SK-N-SH (cell line): ENCODE data around the gene KRT80. TPM values are rescaled to one million over a fixed set of nuclear protein-coding genes. Genes with fewer than 3 reads are reported as not detected.

ENCODE experiments used
- CTCF ChIA-PET: fragments of 300-600, 350-600 bp; formaldehyde crosslinking; extraction: SDS; loops from one replicate; lab custom pipeline; 2021; lab: Yijun Ruan, JAX
- POLR2A ChIA-PET: fragments of 350-600 bp; sonication (Branson Sonifier 250); formaldehyde crosslinking; extraction: SDS; loops from one replicate; lab custom pipeline; 2020; ENCODE audit warnings: antibody characterized with exemption, inconsistent platforms; lab: Yijun Ruan, JAX
- DNase-seq: peaks from one replicate; pipeline ENCODE4 v3.0.0; 2012
- H2AFZ ChIP-seq: fragments of 200-600 bp; sonication (generic); 2 replicates; pipeline ENCODE4 v1.8.1; 2016; ENCODE audit warnings: antibody characterized with exemption, mild to moderate bottlenecking, low read depth
- H3F3A ChIP-seq: fragments of 200-600 bp; sonication (generic); replicated peaks from 2 replicates; pipeline ENCODE3; 2016; ENCODE audit warnings: antibody characterized with exemption, mild to moderate bottlenecking; ENCODE audit not compliant: insufficient read depth
- H3K27ac ChIP-seq, 2 experiments: fragments of 200-500 bp in 1 of 2; fragments of 200-600 bp in 1 of 2; sonication (Bioruptor generic) in 1 of 2; sonication (generic), shearing (Covaris generic) in 1 of 2; 2 replicates each; pipeline versions ENCODE4 v1.5.1 to v1.6.1; 2014 to 2016; ENCODE audit warnings: low read depth in 2 of 2, inconsistent platforms in 1 of 2, low read length in 1 of 2, mild to moderate bottlenecking in 1 of 2, mixed read lengths in 1 of 2
- H3K27me3 ChIP-seq: fragments of 200-600 bp; sonication (generic), shearing (Covaris generic); 2 replicates; pipeline ENCODE4 v1.6.1; 2016; ENCODE audit warnings: mixed run types; ENCODE audit not compliant: insufficient read depth
- H3K36me3 ChIP-seq, 2 experiments: fragments of 200-500 bp in 1 of 2; fragments of 200-600 bp in 1 of 2; sonication (Bioruptor generic) in 1 of 2; sonication (generic) in 1 of 2; replicated peaks in 1 of 2; 2 replicates each; pipeline versions ENCODE3 to v1.5.1; 2014 to 2016; ENCODE audit warnings: low read length in 1 of 2, mild to moderate bottlenecking in 1 of 2; ENCODE audit not compliant: insufficient read depth in 2 of 2, control insufficient read depth in 1 of 2
- H3K4me1 ChIP-seq, 2 experiments: fragments of 200-500 bp in 1 of 2; fragments of 200-600 bp in 1 of 2; sonication (Bioruptor generic) in 1 of 2; sonication (generic), shearing (Covaris generic) in 1 of 2; 2 replicates each; pipeline versions ENCODE4 v1.5.1 to v1.6.1; 2014 to 2016; ENCODE audit warnings: low read depth in 1 of 2, low read length in 1 of 2, mixed run types in 1 of 2; ENCODE audit not compliant: insufficient read depth in 2 of 2, control insufficient read depth in 1 of 2
- H3K4me2 ChIP-seq: fragments of 200-600 bp; sonication (generic), shearing (Covaris generic); 2 replicates; pipeline ENCODE4 v1.6.1; 2017; ENCODE audit warnings: mixed run types
- H3K4me3 ChIP-seq, 2 experiments: fragments of 200-500 bp in 1 of 2; fragments of 200-600 bp in 1 of 2; sonication (Bioruptor generic) in 1 of 2; sonication (generic), shearing (Covaris generic) in 1 of 2; 2 replicates each; pipeline versions ENCODE4 v1.5.1 to v1.8.1; 2014 to 2016; ENCODE audit warnings: low read depth in 2 of 2, inconsistent platforms in 1 of 2, low read length in 1 of 2, mild to moderate bottlenecking in 1 of 2, mixed read lengths in 1 of 2, moderate library complexity in 1 of 2
- H3K79me2 ChIP-seq: fragments of 200-600 bp; sonication (generic); 2 replicates; pipeline ENCODE4 v1.8.1; 2017; ENCODE audit warnings: mild to moderate bottlenecking; ENCODE audit not compliant: insufficient read depth
- H3K9ac ChIP-seq: fragments of 200-600 bp; sonication (generic); 2 replicates; pipeline ENCODE4 v1.6.1; 2017; ENCODE audit warnings: mixed run types
- H3K9me2 ChIP-seq: fragments of 200-600 bp; sonication (generic); 2 replicates; pipeline ENCODE4 v1.6.1; 2017; ENCODE audit warnings: mixed run types
- H3K9me3 ChIP-seq: fragments of 200-600 bp; sonication (generic); 2 replicates; pipeline ENCODE4 v1.6.1; 2017; ENCODE audit warnings: mixed run types, mild to moderate bottlenecking, moderate library complexity
- H4K20me1 ChIP-seq: fragments of 200-600 bp; sonication (generic); 2 replicates; pipeline ENCODE4 v1.6.1; 2017; ENCODE audit warnings: mild to moderate bottlenecking, mixed run types; ENCODE audit not compliant: insufficient read depth
- CHD2 ChIP-seq: fragments of 150-350 bp; IDR thresholded peaks from 2 replicates; pipeline ENCODE4 v1.6.1; 2018; ENCODE audit warnings: low read length; ENCODE audit not compliant: partially characterized antibody
- CTCF ChIP-seq: fragments of 200-600 bp; sonication (generic); IDR thresholded peaks from 2 replicates; pipeline ENCODE4 v1.6.1; 2017; ENCODE audit warnings: antibody characterized with exemption, mild to moderate bottlenecking, moderate library complexity
- ELF1 ChIP-seq: IDR thresholded peaks from 2 replicates; pipeline ENCODE4 v1.4.0; 2012
- EP300 ChIP-seq, 2 experiments: IDR thresholded peaks; 2 replicates each; pipeline versions ENCODE4 v1.4.0 to v1.6.1; 2012; ENCODE audit warnings: borderline replicate concordance in 1 of 2, low read depth in 1 of 2, low read length in 1 of 2
- FOSL2 ChIP-seq: IDR thresholded peaks from 2 replicates; pipeline ENCODE4 v1.4.0; 2012; ENCODE audit warnings: low read depth, mild to moderate bottlenecking, moderate library complexity, borderline replicate concordance
- FOXJ3 ChIP-seq: sonication (generic); formaldehyde crosslinking; IDR thresholded peaks from 2 replicates; pipeline ENCODE4 v1.5.1; 2020; ENCODE audit warnings: mild to moderate bottlenecking, missing genetic modification reagents
- GABPA ChIP-seq: IDR thresholded peaks from 2 replicates; pipeline ENCODE4 v1.4.0; 2012; ENCODE audit warnings: low read depth, mild to moderate bottlenecking
- MAX ChIP-seq: IDR thresholded peaks from 2 replicates; pipeline ENCODE4 v1.4.0; 2012; ENCODE audit warnings: low read depth
- MEF2A ChIP-seq: IDR thresholded peaks from 2 replicates; pipeline ENCODE4 v1.4.0; 2012; ENCODE audit warnings: low read depth, borderline replicate concordance
- MXI1 ChIP-seq: IDR thresholded peaks from 2 replicates; pipeline ENCODE4 v1.6.1; 2012; ENCODE audit warnings: mild to moderate bottlenecking, low read depth, low read length, improper control_type of control experiment
- PBX3 ChIP-seq: IDR thresholded peaks from 2 replicates; pipeline ENCODE4; 2012
- POLR2AphosphoS5 ChIP-seq: IDR thresholded peaks from 2 replicates; pipeline ENCODE4 v1.6.1; 2012; ENCODE audit warnings: low read depth, low read length
- REST ChIP-seq: IDR thresholded peaks from 2 replicates; pipeline ENCODE4 v1.6.1; 2012; ENCODE audit warnings: mild to moderate bottlenecking, low read depth, low read length, moderate library complexity
- RXRA ChIP-seq: IDR thresholded peaks from 2 replicates; pipeline ENCODE4 v1.4.0; 2012; ENCODE audit warnings: low read depth, mild to moderate bottlenecking, borderline replicate concordance
- SIN3A ChIP-seq: IDR thresholded peaks from 2 replicates; pipeline ENCODE4 v1.6.1; 2012; ENCODE audit warnings: low read depth, mild to moderate bottlenecking, low read length, moderate library complexity, borderline replicate concordance
- SMC3 ChIP-seq: IDR thresholded peaks from 2 replicates; pipeline ENCODE4 v1.6.1; 2012; ENCODE audit warnings: low read depth, low read length, improper control_type of control experiment
- TAF1 ChIP-seq: IDR thresholded peaks from 2 replicates; pipeline ENCODE4 v1.6.1; 2012; ENCODE audit warnings: low read depth, mild to moderate bottlenecking, low read length, moderate library complexity, borderline replicate concordance
- TCF12 ChIP-seq: IDR thresholded peaks from 2 replicates; pipeline ENCODE4 v1.4.0; 2012
- TEAD4 ChIP-seq: IDR thresholded peaks from 2 replicates; pipeline ENCODE4 v1.4.0; 2012; ENCODE audit warnings: mild to moderate bottlenecking, borderline replicate concordance; ENCODE audit not compliant: insufficient read depth
- YY1 ChIP-seq: IDR thresholded peaks from 2 replicates; pipeline ENCODE4 v1.4.0; 2012; ENCODE audit warnings: low read depth, mild to moderate bottlenecking
- WGBS: methylation state at CpG from one replicate; pipeline ENCODE4 v1.1.6; 2017; ENCODE audit warnings: low lambda C conversion rate; 5-methylcytosine and 5-hydroxymethylcytosine counted together
- polyA plus RNA-seq, 3 experiments: library from polyadenylated mRNA; depleted of rRNA; stranded (reverse); fragments of >200 nt; gene quantifications; 2 replicates each; pipeline ENCODE4 v1.2.3, GENCODE V29; 2012

The KRT80 gene
- polyA plus RNA-seq, 1 of the 3 experiments (the other 2 are of a cell fraction), result 14.9 TPM

GRCh38 chr12:52235822-52236361 is 44.1 kb upstream of the KRT80 start (continued):
- TF ChIP-seq CTCF (no peak), RXRA (no peak), TCF12 (no peak)

GRCh38 chr12:52235001-52235764 is 43.4 kb upstream of the KRT80 start:
- H3K9me3 ChIP-seq, result no peaks in the 10 kb centered on the region
- no peak overlapping the region for H3K27ac ChIP-seq
- H4K20me1 ChIP-seq, result no peaks in the 10 kb centered on the region
- peaks cover 0 to 10% of the 10 kb centered on the region in 2 experiments; a peak in 2 of 4 replicates for H3K4me1 ChIP-seq
- no peak overlapping the region for H2AFZ ChIP-seq
- ChIA-PET POLR2A (no interaction called here), CTCF (interaction anchor here (0.7 to 1.5 kb wide), 4 partner anchors 11 to 102 kb away, joined by 3 to 7 read pairs (median 4); no protein-coding TSS in a partner anchor)
- DNase-seq, result peak; percentile 16
- H3K79me2 ChIP-seq, result no peaks in the 10 kb centered on the region
- no peak overlapping the region for H3K4me2 ChIP-seq
- no peaks in the 10 kb centered on the region for H3K36me3 ChIP-seq
- H3F3A ChIP-seq, result peaks cover 9% of the 10 kb centered on the region
- WGBS, result 80% methylated on average over 10 of the region's 15 CpGs
- H3K4me3 ChIP-seq, result no peak overlapping the region
- no peak overlapping the region for H3K9ac ChIP-seq
- no peaks in the 10 kb centered on the region for H3K9me2 ChIP-seq
- no peaks in the 10 kb centered on the region for H3K27me3 ChIP-seq
- TF ChIP-seq RXRA (no peak), EP300 (IDR thresholded peaks at IDR 0.05; ENCODE audit: borderline replicate concordance in 1 of 2, low read depth in 1 of 2, low read length in 1 of 2) (no peak), REST (no peak), CTCF (no peak), MAX (no peak), TAF1 (no peak), SMC3 (no peak), ELF1 (no peak), SIN3A (no peak), PBX3 (no peak), FOSL2 (no peak), TEAD4 (no peak), CHD2 (no peak), MXI1 (no peak), POLR2AphosphoS5 (no peak), MEF2A (no peak), GABPA (no peak), FOXJ3 (CRISPR knock-in tag) (no peak), YY1 (no peak)
